NCI-H1694 (cell line): ENCODE data around the gene LETM1.

Experiments used
- DNase-seq: peaks from one replicate; lab custom pipeline; 2025; lab: John Stamatoyannopoulos, UW

The LETM1 gene

DNA sequence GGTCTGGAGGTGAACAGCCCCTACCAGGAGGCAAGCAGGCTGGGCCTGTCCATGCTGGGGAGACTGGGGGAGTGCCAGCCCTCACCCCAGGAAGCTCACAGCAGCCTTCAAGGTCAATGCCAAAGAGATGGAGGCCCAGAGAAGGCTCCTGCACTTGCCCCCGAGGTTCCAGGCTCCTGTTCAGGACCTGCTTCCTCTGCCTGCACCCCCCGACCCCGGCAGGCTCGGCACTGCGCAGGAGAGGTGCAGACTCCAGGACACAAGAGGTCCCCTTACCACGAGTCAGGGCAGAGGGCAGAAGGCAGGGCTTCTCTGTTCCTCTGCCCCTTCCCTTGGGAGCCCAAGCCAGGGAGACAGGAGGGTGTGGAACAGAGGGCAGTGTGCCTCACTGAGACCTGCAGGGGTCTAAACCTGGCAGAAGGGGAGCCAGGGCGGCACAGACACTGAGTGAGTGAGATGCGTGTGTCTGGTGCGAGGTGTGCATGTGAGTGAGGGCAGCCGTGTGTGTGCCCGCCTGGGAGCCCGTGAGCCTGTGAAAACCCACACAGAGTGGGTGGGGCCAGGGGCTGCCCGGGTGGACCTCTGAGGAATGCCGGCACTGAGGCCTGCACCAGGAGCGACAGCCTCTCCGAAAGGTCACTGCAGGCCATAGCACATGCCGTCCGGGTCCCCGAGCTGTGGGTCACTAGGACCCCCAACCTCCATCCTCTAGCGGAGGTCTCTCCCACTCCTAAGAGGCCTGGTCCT is 93.5 kb downstream of the LETM1 start:
- no peak for DNase-seq
